RCC 7860 (cell line): ENCODE measurements around the gene SWI5.

Experiments used
- DNase-seq: peaks from one replicate; pipeline ENCODE4 v3.0.0-alpha.2; 2015; ENCODE audit warnings: low spot score
- FAIRE-seq: peaks from 2 replicates; lab custom pipeline; 2012; peaks lifted over from hg19 to GRCh38; lab: Jason Lieb, UNC

Gene SWI5

GRCh38 chr9:128250839-128251731 is 25.0 kb upstream of the SWI5 start:
- FAIRE-seq (no peak), DNase-seq (no peak)

DNA sequence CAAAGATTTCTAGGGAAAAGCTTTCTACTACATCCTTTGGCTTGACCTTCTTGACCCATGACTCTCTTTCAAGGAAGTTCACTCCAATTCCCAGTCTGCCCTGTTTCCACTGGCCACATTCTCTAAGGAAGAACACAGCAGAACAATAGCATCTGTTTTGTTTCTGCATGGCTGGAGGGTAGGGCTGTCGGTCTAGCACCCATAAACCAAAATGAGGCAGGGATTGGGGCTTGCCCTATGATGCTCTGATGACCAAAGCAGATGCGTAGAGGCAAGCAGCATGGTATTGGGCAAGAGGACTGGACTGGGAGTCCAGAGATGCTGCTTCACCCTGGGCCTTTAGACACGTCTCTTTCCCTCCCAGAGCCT is 24.4 kb upstream of the SWI5 start:
- no peak for FAIRE-seq

DNA sequence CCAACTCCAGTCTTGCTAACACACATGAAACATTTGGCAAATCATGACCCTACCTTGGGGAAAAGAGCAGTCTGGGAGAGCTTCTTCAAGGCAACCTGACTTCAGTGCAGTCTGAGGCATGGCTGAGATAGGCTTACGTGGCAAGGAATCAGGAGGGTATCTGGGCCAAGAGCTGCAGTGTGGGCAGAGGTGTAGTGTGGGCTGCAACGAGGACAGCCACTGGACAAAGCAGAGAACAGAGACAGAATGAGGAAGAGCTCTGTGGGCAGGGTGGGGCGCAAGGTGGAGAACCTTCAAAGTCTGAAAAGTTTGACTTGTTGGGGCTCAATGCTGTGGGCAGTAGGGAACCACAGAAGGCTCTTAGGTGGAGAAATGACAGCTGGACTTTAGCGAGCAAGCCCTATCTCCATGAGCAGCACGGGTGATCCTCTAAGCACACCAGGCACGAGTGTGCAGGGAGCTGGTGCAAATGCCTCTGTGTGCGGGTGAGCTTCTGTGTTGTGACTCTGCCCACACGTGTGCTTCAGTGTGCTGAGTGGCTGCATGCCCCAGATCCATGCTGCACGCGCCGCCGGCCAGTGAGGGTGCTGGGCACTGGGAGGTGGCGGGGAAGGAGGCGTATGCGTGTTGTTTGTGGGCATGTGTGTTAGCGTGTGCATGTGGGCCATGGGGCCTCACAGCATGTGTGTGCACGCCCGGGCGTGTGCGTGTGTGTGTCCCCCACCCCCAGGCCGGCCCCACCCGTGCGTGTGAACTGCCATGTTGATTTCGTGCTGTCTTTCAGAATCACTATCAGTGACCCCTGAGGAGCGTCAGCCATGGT is 23.5 kb upstream of the SWI5 start:
- DNase-seq (no peak), FAIRE-seq (no peak)

More for the DNA sequence above, 24.4 kb upstream of the SWI5 start:
- DNase-seq = no peak

DNA sequence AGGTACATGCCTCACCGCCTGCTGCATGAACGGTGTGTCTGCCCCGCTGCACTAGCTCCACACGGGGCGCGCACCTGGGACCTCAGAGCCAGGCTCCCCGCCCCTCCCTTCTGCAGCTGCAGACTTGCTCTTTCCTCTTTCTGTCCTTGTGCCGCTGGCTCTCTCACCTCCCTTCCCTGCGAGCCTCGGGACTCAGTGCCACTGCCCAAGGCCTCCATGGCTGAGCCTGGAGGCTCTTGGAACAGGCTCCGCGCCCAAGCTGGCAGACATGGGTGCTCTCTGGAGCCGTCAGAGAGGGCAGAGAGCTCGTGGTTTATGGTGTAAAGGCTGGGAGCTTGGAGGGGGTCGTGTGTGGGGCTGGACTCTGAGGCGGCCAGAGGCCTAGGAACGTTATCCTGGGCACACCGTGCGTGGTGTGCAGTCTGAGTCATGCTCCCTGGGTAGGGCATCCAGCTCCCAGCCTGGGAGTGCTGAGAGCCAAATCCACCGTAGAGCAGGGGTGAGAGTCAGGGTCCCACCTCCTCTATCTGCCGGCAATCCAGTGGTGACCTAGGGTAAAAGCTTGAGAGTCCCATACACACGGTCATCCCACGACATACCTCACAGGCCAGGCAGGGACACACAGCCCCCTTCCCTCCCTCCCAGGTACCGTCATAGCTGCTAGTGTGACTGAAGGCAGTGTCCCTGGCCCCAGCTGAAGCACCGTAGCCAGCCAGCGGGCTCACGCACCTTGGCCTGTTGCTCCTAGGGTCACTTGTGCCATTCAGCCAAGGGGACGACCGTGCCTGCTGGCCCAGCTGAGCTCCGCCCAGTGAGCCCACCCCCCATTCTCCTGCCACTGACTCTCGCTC is 22.7 kb upstream of the SWI5 start:
- DNase-seq = no peak
- no peak for FAIRE-seq

- FAIRE-seq = no peak
- no peak for DNase-seq
These were observed 22.1 kb upstream of the SWI5 start for GRCh38 chr9:128253991-128254346.

GRCh38 chr9:128254362-128254761 is 21.7 kb upstream of the SWI5 start:
- DNase-seq (no peak), FAIRE-seq (no peak)

- FAIRE-seq (no peak), DNase-seq (peak; percentile 31)
These were observed 21.0 kb upstream of the SWI5 start for GRCh38 chr9:128254855-128255759.

- FAIRE-seq = no peak
- no peak for DNase-seq
These were observed 18.8 kb upstream of the SWI5 start for GRCh38 chr9:128257086-128257825.

GRCh38 chr9:128257907-128258306 is 18.2 kb upstream of the SWI5 start:
- DNase-seq (no peak), FAIRE-seq (no peak)

DNA sequence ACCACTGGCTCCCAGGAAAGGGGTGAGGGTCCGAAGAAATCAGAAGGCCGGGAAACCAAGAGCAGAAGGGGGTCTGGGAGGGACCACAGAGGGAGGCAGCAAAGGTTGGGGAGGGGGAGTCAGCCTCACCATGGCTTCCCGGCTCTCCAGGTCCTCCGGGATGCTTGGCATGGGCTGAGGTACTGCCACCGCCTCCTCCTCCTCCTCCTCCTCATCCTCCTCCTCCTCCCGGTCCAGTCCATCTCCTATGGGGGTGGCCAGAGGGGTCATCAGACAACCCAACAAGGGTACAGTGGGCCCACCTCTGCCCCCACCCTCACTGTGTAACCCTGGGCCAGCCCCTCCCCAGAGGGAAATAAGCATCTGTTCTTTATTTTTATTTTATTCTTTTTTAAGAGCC is 17.8 kb upstream of the SWI5 start:
- DNase-seq (no peak), FAIRE-seq (no peak)

GRCh38 chr9:128259156-128259555 is 16.9 kb upstream of the SWI5 start:
- no peak for FAIRE-seq
- DNase-seq = no peak

- no peak for FAIRE-seq
- DNase-seq = no peak
These were observed 15.7 kb upstream of the SWI5 start for GRCh38 chr9:128260340-128260739.

DNA sequence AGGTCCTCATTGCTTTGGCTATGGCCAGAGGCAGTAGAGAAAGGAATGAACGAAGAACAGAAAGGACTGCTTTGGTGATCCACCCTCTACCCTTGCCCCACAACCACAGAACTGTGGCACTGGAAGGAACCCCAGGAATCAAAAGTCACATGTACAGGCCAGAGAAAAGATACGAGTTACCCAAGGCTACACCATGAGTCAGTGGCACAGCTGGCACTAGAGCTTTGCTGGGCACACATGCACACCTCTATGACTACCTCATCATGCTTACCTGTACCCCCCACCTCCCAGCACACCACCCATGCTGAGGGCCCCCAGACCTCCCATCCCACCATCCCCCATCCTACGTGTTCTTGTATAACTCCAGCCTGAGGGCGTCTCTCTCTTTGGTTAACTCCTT is 13.4 kb upstream of the SWI5 start:
- FAIRE-seq = no peak

DNA sequence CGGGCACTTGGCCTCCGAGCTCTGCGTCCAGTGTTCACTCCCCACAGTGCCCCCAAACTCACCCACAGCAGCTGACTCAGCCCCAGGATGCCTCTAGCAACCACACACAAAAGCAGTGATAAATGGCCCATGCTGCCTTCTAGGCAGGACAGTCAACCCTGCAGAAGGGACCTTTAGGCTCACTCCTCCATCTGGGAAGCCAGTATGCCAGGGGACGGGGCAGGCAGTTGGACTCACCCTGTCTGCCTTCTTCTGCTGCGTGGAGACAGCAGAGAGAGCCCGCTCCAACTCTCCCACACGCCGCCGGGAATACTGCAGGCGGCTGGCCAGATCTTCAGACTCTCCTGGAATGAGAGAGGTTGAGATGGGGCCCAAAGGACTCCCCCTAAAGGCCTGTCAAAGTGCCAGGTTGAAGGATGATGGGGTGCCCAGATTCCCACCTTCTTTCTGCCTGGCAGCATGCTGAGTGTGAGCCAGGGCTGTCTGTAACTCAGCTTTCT is 10.7 kb upstream of the SWI5 start:
- FAIRE-seq = no peak

More for the DNA sequence above, 13.4 kb upstream of the SWI5 start:
- no peak for DNase-seq

GRCh38 chr9:128266868-128267590 is 9.0 kb upstream of the SWI5 start:
- FAIRE-seq (no peak), DNase-seq (no peak)

More for the DNA sequence above, 10.7 kb upstream of the SWI5 start:
- DNase-seq = no peak

GRCh38 chr9:128271112-128271511 is 5.0 kb upstream of the SWI5 start:
- no peak for DNase-seq
- FAIRE-seq = no peak

DNA sequence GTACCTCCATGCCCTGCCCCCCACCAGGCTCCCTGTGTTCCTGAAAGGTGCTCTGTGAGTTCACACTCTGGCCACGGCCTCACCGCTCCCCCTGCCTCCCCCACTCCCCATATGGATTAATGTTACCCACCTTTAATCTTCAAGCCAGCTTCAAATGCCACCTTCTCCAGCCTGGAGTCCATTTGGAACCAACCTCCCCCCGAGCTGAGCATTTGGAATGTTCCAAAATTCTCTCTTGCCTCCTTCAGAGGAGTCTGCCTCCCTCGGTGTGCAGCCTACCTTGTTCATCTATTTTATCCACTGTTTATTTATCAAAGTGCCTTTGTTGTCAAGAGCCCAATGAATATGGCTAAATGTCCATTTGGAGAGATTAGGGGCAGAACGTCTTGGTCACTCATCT is 4.6 kb upstream of the SWI5 start:
- no peak for DNase-seq
- FAIRE-seq = no peak

DNA sequence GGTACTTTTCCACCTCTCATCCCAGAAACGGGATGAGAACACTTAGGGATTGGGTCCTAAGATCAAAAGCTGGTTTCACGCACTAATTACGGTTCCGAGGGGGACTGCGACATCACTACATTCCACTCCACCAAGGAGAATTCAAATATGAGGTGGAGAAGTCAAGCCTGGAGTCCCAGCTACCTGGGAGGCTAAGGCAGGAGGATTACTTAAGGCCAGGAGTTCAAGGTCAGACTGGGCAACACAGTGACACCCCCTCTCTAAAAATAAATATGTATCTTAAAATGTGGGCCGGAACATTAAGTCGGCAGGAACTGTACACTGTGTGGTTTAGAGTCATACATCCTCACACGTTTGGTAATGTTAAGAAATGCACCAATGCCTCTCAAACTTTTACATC is 1.8 kb upstream of the SWI5 start:
- DNase-seq = no peak
- no peak for FAIRE-seq
